ENCODE data around the gene SPDYE6.
"Not testable (repeated sequence)": the region's sequence is repeated elsewhere in the genome, so short reads cannot be mapped to it uniquely, and the experiment has no call there.

Gene SPDYE6

GRCh38 chr7:102326157-102326889 lies 29.9 kb downstream of the SPDYE6 start:
- no peak for DNase-seq
- TF ChIP-seq CTCF (IDR thresholded peaks at IDR 0.05; ENCODE audit: low read depth, low read length): no peak
- no peak overlapping the region for H3K4me3 ChIP-seq (ENCODE audit: low read depth, low read length)
- no peaks in the 10 kb centered on the region for H3K9me3 ChIP-seq (ENCODE audit: severe bottlenecking)
- peaks cover 3% of the 10 kb centered on the region; the same call in 1 of the 2 replicates for H3K36me3 ChIP-seq
- H3K27me3 ChIP-seq (ENCODE audit: insufficient read depth, low read depth, severe bottlenecking): no peaks in the 10 kb centered on the region
- H3K27ac ChIP-seq: no peak overlapping the region

- H3K27me3 ChIP-seq (ENCODE audit: insufficient read depth, low read depth, severe bottlenecking); H3K36me3 ChIP-seq; H3K9me3 ChIP-seq (ENCODE audit: severe bottlenecking); H3K27ac ChIP-seq; DNase-seq; H3K4me3 ChIP-seq (ENCODE audit: low read depth, low read length): not testable (repeated sequence)
These were observed 31.1 kb downstream of the SPDYE6 start for GRCh38 chr7:102325106-102325505.

- Histone ChIP-seq H3K27me3 (ENCODE audit: insufficient read depth, low read depth, severe bottlenecking) (no peaks in the 10 kb centered on the region), H3K4me3 (ENCODE audit: low read depth, low read length) (no peak overlapping the region), H3K27ac (no peak overlapping the region), H3K9me3 (ENCODE audit: severe bottlenecking) (no peaks in the 10 kb centered on the region), H3K36me3 (peaks cover 13% of the 10 kb centered on the region)
- no peak for DNase-seq
- no peak for TF ChIP-seq CTCF (IDR thresholded peaks at IDR 0.05; ENCODE audit: low read depth, low read length)
These were observed 32.4 kb downstream of the SPDYE6 start for GRCh38 chr7:102323914-102324195.

GRCh38 chr7:102322202-102322715 lies 34.0 kb downstream of the SPDYE6 start:
- Histone ChIP-seq H3K4me3 (ENCODE audit: low read depth, low read length) (no peak overlapping the region), H3K36me3 (peaks cover 17% of the 10 kb centered on the region), H3K27me3 (ENCODE audit: insufficient read depth, low read depth, severe bottlenecking) (no peaks in the 10 kb centered on the region), H3K9me3 (ENCODE audit: severe bottlenecking) (no peaks in the 10 kb centered on the region), H3K27ac (no peak overlapping the region)
- no peak for TF ChIP-seq CTCF (IDR thresholded peaks at IDR 0.05; ENCODE audit: low read depth, low read length)
- DNase-seq: no peak

GRCh38 chr7:102321351-102322201 lies 34.7 kb downstream of the SPDYE6 start:
- Histone ChIP-seq H3K27ac (no peak overlapping the region), H3K9me3 (ENCODE audit: severe bottlenecking) (no peaks in the 10 kb centered on the region), H3K27me3 (ENCODE audit: insufficient read depth, low read depth, severe bottlenecking) (no peaks in the 10 kb centered on the region), H3K4me3 (ENCODE audit: low read depth, low read length) (no peak overlapping the region), H3K36me3 (peaks cover 17% of the 10 kb centered on the region)
- no peak for DNase-seq
- TF ChIP-seq CTCF (IDR thresholded peaks at IDR 0.05; ENCODE audit: low read depth, low read length): no peak

- H3K27me3 ChIP-seq (ENCODE audit: insufficient read depth, low read depth, severe bottlenecking): no peaks in the 10 kb centered on the region
- no peak overlapping the region for H3K27ac ChIP-seq
- no peaks in the 10 kb centered on the region for H3K9me3 ChIP-seq (ENCODE audit: severe bottlenecking)
- peaks cover 19% of the 10 kb centered on the region for H3K36me3 ChIP-seq
- DNase-seq: no peak
- no peak for TF ChIP-seq CTCF (IDR thresholded peaks at IDR 0.05; ENCODE audit: low read depth, low read length)
- H3K4me3 ChIP-seq (ENCODE audit: low read depth, low read length): no peak overlapping the region
These were observed 35.5 kb downstream of the SPDYE6 start for GRCh38 chr7:102320601-102321350.
